HL-60 (cell line): Measurements from ENCODE around the gene SLC17A3.

Source experiments
- DNase-seq, 2 experiments: peaks; one replicate each; pipeline ENCODE4 v3.0.0-alpha.2; 2010 to 2020; ENCODE audit warnings: low read depth in 1 of 2, low spot score in 1 of 2
- H3K27ac ChIP-seq: fragments of 250-450 bp; sonication (Bioruptor Pico); replicated peaks from 2 replicates; pipeline ENCODE4 v1.5.1; 2020; ENCODE audit warnings: mild to moderate bottlenecking, moderate library complexity
- H3K27me3 ChIP-seq: fragments of 250-450 bp; sonication (Bioruptor Pico); 2 replicates; pipeline ENCODE4 v1.5.1; 2021; ENCODE audit warnings: mild to moderate bottlenecking, moderate library complexity; ENCODE audit not compliant: insufficient read depth, poor library complexity, severe bottlenecking
- H3K4me3 ChIP-seq: replicated peaks from 2 replicates; pipeline ENCODE4 v1.5.1; 2011; ENCODE audit warnings: mild to moderate bottlenecking, control low read depth, low read length; ENCODE audit not compliant: insufficient read depth
- GABPA ChIP-seq: IDR thresholded peaks from 2 replicates; pipeline ENCODE4 v1.6.1; 2012; ENCODE audit warnings: low read depth
- POLR2AphosphoS5 ChIP-seq: IDR thresholded peaks from 2 replicates; pipeline ENCODE4 v1.6.1; 2012; ENCODE audit warnings: low read depth
- SPI1 ChIP-seq: IDR thresholded peaks from 2 replicates; pipeline ENCODE4 v1.6.1; 2012; ENCODE audit warnings: low read depth, mild to moderate bottlenecking, borderline replicate concordance
- TF ChIP-seq, protein P1 (sequence below): IDR thresholded peaks from one replicate; pipeline ENCODE4 v1.5.1; 2011; ENCODE audit warnings: low read length, control low read depth, inconsistent platforms; ENCODE audit not compliant: insufficient read depth
- TF ChIP-seq, protein P2 (sequence below): IDR thresholded peaks from 2 replicates; pipeline ENCODE4 v1.6.1; 2012; ENCODE audit warnings: low read depth; ENCODE audit not compliant: insufficient replicate concordance

Gene SLC17A3

DNA sequence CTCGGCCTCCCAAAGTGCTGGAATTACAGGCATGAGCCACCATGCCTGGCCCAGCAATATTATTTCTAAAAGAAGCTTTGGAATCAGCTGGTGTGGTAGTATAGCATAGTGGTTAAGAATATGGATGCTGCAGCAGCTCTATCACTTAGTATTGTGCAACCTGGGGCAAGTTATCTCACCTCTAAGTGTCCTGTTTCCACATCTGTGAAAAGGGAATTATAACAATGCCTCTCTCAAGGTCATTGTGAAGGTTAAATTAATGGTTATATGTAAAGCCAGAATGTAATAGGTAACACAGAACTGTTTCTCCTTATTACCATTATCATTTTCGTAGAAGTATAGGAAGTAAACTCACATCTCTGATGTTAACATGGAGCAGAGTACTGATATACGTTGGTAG lies 42.3 kb upstream of the SLC17A3 start:
- no peak for DNase-seq
- H3K27ac ChIP-seq, result no peak overlapping the region
- no peak overlapping the region for H3K4me3 ChIP-seq
- H3K27me3 ChIP-seq, result no peaks in the 10 kb centered on the region
- TF ChIP-seq, protein P1, sequence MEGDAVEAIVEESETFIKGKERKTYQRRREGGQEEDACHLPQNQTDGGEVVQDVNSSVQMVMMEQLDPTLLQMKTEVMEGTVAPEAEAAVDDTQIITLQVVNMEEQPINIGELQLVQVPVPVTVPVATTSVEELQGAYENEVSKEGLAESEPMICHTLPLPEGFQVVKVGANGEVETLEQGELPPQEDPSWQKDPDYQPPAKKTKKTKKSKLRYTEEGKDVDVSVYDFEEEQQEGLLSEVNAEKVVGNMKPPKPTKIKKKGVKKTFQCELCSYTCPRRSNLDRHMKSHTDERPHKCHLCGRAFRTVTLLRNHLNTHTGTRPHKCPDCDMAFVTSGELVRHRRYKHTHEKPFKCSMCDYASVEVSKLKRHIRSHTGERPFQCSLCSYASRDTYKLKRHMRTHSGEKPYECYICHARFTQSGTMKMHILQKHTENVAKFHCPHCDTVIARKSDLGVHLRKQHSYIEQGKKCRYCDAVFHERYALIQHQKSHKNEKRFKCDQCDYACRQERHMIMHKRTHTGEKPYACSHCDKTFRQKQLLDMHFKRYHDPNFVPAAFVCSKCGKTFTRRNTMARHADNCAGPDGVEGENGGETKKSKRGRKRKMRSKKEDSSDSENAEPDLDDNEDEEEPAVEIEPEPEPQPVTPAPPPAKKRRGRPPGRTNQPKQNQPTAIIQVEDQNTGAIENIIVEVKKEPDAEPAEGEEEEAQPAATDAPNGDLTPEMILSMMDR, result no peak
- TF ChIP-seq GABPA (no peak), POLR2AphosphoS5 (no peak), SPI1 (no peak)
- TF ChIP-seq, protein P2, sequence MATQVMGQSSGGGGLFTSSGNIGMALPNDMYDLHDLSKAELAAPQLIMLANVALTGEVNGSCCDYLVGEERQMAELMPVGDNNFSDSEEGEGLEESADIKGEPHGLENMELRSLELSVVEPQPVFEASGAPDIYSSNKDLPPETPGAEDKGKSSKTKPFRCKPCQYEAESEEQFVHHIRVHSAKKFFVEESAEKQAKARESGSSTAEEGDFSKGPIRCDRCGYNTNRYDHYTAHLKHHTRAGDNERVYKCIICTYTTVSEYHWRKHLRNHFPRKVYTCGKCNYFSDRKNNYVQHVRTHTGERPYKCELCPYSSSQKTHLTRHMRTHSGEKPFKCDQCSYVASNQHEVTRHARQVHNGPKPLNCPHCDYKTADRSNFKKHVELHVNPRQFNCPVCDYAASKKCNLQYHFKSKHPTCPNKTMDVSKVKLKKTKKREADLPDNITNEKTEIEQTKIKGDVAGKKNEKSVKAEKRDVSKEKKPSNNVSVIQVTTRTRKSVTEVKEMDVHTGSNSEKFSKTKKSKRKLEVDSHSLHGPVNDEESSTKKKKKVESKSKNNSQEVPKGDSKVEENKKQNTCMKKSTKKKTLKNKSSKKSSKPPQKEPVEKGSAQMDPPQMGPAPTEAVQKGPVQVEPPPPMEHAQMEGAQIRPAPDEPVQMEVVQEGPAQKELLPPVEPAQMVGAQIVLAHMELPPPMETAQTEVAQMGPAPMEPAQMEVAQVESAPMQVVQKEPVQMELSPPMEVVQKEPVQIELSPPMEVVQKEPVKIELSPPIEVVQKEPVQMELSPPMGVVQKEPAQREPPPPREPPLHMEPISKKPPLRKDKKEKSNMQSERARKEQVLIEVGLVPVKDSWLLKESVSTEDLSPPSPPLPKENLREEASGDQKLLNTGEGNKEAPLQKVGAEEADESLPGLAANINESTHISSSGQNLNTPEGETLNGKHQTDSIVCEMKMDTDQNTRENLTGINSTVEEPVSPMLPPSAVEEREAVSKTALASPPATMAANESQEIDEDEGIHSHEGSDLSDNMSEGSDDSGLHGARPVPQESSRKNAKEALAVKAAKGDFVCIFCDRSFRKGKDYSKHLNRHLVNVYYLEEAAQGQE, result no peak

DNA sequence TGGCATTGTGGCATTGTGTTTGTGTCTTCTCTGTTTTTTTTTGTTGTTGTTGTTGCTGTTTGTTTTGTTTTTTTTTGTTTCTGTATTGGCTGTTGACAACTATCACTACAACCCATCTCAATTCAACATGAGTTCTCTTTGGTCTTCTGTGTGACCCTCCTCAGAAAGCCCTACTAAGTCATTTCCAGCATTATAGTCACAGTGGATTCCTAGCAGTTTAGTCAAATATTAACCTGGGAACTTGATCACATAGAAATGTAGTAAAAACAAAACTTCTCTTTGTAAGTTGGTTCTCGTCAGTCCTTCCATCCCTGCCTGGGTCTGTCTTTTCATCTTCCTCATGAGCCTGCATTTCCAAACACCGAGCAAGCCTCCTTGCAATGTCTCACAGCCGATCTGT lies 39.7 kb upstream of the SLC17A3 start:
- Histone ChIP-seq H3K27me3 (no peaks in the 10 kb centered on the region), H3K4me3 (no peak overlapping the region), H3K27ac (no peak overlapping the region)
- TF ChIP-seq POLR2AphosphoS5 (no peak), SPI1 (no peak), GABPA (no peak)
- TF ChIP-seq, protein P2, result no peak
- TF ChIP-seq, protein P1, result no peak
- no peak for DNase-seq

- no peaks in the 10 kb centered on the region for H3K27me3 ChIP-seq
- no peak for TF ChIP-seq GABPA
- no peak for TF ChIP-seq SPI1
- TF ChIP-seq POLR2AphosphoS5, result no peak
- TF ChIP-seq, protein P1, result no peak
- TF ChIP-seq, protein P2, result no peak
- DNase-seq, result no peak
- no peak overlapping the region for H3K27ac ChIP-seq
- H3K4me3 ChIP-seq, result no peak overlapping the region
Observed at GRCh38 chr6:25911351-25911750, 37.3 kb upstream of the SLC17A3 start.
